Smooth muscle cell of the brain vasculature (primary cell): ENCODE data around the gene CNOT4.
"Not testable (repeated sequence)": the region's sequence is repeated elsewhere in the genome, so short reads cannot be mapped to it uniquely, and the experiment has no call there.

ENCODE experiments used
- DNase-seq: peaks from one replicate; pipeline ENCODE4 v3.0.0-alpha.2; 2012; ENCODE audit warnings: low read depth, low spot score

Gene CNOT4

GRCh38 chr7:135512135-135512887 lies 2.4 kb upstream of the CNOT4 start:
- no peak for DNase-seq

- DNase-seq, result no peak
These were observed 786 bp upstream of the CNOT4 start for GRCh38 chr7:135510592-135511183.

DNA sequence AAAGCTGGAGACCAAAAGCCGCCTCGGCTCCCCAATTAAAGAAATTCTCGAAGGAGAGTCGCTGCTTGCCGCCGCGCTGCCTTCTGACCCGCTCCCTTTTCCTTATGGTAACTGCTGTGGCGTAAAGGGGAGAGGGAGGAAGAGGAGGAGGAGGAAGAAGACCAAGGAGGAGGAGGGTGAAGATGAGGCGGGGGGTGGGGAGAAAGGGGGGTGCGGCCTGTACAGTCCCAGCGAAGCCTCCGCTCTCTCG lies 388 bp downstream of the CNOT4 start:
- DNase-seq, result no peak

- no peak for DNase-seq
These were observed 866 bp downstream of the CNOT4 start for GRCh38 chr7:135508883-135509588.

GRCh38 chr7:135501402-135501801 lies 8.5 kb downstream of the CNOT4 start:
- no peak for DNase-seq

DNA sequence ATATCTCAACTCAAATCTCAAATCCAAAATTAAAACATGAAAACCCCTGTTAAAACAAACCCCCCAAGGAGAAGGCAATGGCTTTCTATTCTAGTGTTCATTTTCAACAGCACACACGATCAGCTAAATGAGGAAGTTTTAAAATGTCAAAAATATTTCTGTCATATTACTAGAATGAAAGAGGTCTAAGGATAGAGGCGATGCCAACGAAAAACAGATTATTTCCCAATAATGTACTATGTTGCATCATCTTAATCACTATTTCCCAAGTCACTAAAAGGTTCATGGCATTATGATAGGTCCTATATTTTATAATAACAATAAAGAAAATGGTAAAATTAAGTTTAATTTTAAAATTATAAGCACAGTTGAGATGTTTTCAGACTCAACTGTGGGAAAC lies 10.1 kb downstream of the CNOT4 start:
- DNase-seq, result no peak

DNA sequence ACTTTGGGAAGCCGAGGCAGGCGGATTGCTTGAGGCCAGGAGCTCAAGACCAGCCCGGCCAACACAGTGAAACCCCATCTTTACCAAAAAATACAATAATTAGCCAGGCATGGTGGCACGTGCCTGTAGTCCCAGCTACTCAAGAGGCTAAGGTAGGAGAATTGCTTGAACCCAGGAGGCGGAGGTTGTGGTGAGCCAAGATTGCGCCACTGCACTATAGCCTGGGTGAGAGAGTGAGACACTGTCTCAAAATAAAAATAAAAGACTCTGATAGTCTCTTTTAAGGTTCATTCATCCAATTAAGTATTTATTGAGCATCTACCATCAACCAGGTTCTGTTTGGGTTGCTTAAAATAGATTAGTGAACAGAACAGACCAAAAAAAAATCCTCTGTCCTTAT lies 12.7 kb downstream of the CNOT4 start:
- not testable (repeated sequence) for DNase-seq

DNA sequence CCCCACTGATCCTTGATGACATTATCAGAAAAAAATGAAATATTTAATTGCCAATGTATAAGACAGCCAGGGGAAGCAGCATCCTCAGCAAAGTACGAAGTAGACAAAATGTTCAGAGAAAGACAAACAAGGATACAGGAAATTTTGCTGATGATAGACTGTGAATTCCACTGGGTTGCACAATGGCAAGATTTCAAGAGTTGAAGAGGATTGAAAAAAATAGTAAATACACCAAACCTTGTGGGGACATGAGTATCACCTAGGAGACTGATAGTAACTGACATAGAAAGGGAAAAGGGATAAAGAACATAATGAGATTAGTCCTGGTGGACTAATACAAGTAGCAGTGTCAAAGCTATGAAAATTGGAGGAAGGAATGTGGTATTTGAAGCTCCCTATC lies 16.5 kb downstream of the CNOT4 start:
- no peak for DNase-seq

- DNase-seq, result no peak
These were observed 17.8 kb downstream of the CNOT4 start for GRCh38 chr7:135492151-135492550.

DNA sequence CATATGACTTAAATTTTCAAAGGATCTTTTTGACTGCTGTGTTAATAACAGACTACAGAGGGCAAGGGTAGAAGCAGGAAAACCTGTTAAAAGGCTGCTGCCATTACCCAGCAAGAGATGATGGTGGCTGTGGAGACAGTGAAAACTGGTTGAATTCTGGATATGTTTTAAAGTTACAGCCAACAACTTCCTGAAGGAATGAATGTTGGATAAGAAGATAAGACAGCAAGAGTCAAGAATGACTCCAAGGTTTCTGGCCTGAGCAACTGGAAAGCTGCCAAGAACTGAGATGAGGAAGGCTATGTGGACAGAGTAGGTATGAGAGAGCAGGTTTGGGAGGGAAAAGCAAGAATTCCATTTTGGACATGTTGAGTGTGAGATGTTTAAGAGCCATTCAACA lies 19.1 kb downstream of the CNOT4 start:
- DNase-seq, result no peak

- DNase-seq, result no peak
These were observed 20.1 kb downstream of the CNOT4 start for GRCh38 chr7:135489791-135490190.

GRCh38 chr7:135486261-135486920 lies 23.5 kb downstream of the CNOT4 start:
- DNase-seq, result no peak

- DNase-seq, result no peak
These were observed 28.3 kb downstream of the CNOT4 start for GRCh38 chr7:135481598-135481979.

DNA sequence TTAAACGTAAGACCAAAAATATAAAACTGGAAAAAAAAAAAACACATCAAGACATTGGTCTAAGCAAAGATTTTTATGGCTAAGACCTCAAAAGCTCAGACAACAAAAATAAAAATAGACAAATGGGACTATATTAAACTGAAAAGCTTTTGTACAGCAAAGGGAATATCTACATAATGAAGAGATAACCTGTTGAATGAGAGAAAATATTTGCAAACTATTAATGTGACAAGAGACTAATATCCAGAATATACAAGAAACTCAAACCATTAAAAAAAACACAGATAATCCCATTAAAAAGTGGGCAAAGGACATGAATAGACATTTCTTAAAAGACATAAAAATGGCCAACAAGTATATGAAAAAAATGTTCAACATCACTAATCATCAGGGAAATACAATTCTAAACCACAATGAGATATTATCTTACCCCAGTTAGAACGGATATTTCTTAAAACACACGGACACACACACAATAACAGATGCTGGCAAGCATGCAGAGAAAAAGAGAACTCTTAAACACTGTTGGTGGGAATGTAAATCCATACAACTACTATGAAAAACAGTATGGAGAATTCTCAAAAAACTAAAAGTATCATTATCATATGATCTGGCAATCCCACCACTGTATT lies 28.8 kb downstream of the CNOT4 start:
- DNase-seq, result no peak

DNA sequence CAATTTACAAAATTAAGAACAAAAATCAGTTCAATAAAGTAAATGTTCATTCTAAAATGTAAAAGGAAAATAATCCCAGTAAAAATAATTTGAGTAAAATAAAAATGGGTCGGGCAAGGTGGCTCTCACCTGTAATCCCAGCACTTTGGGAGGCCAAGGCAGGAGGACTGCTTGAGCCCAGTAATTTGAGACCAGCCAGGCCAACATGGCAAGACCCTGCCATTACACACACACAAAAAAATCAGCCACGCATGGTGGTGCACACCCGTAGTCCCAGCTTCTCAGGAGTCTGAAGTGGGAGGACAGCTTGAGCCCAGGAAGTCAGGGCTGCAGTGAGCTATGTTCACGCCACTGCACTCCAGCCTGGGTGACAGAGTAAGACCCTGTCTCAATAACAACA lies 34.4 kb downstream of the CNOT4 start:
- no peak for DNase-seq

GRCh38 chr7:135469705-135470104 lies 40.2 kb downstream of the CNOT4 start:
- DNase-seq, result not testable (repeated sequence)

DNA sequence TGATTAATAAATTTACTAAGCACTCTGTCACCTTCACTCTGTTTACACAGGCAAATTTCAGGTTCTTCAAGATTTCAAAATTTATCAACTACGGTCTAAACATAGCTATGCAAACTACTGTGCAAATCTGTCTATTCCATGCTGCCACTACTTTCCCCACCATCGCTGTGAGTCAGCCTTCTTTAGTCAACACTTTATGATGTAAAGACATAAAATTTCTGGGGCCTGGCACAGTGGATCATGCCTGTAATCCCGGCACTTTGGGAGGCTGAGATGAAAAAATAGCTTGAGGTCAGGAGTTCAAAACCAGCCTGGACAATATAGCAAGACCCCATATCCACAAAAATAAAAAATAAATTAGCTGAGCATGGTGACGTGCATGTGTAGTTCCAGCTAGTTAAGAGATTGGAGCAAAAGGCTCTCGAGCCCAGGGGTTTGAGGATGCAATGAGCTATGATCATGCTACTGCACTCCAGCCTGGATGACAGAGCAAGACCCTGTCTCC lies 42.6 kb downstream of the CNOT4 start:
- no peak for DNase-seq

DNA sequence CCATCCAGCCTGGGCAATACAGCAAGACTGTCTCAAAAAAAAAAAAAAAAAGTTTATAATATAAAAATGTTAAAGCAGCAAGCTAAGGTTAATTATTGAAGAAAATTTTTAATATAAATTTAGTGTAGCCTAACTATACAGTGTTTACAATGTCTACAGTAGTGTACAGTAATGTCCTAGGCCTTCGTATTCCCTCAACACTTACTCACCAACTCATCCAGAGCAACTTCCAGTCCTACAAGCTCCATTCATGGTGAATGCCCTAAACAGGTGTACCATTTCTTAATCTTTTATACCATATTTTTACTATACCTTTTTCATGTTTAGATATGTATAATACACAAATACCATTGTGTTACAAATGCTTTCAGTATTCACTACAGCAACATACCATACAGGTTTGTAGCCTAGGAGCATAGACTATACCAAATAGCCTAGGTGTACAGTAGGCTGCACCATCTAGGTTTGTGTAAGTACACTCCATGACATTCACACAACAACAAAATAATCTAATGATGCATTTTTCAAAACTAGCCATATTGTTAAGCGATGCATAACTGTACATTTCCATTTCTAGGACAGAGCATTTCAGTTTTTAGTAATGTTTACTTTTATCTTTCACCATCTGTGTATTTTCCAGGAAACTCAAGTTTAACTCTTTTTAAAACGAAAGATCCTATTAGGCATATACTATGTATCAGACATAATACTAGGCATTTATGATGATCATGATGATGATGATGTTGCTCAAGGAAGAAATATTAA lies 43.3 kb downstream of the CNOT4 start:
- DNase-seq, result no peak

GRCh38 chr7:135463908-135464307 lies 46.0 kb downstream of the CNOT4 start:
- no peak for DNase-seq

DNA sequence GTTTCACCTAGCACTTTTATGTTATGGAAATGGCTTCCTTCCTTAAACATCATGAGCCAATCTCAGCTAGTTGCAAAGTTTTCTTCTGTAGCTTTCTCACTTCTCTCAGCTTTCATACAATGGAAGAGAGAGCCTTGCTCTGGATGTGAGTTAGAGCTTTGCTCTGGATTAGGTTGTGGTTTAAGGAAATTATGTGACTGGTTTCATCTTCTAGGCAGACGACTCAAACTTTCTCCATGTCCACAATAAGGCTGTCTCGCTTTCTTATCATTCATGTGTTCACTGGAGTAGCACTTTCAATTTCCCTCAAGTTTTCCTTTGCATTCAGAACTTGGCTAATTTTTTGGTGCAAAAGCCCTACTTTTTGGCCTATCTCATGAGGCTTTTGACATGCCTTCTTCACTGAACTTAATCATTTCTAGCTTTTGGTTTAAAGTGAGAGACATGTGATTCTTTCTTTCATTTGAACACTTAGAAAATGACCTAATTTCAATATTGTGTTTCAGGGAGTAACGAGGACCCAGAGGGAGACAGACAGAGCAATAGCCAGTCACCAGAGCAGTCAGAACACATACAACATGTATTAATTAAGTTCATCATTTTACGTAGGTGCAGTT lies 49.8 kb downstream of the CNOT4 start:
- no peak for DNase-seq

- DNase-seq, result no peak
These were observed 50.8 kb downstream of the CNOT4 start for GRCh38 chr7:135459076-135459475.
